Measurements from ENCODE around the gene HBG2.

- TF ChIP-seq, protein P1, sequence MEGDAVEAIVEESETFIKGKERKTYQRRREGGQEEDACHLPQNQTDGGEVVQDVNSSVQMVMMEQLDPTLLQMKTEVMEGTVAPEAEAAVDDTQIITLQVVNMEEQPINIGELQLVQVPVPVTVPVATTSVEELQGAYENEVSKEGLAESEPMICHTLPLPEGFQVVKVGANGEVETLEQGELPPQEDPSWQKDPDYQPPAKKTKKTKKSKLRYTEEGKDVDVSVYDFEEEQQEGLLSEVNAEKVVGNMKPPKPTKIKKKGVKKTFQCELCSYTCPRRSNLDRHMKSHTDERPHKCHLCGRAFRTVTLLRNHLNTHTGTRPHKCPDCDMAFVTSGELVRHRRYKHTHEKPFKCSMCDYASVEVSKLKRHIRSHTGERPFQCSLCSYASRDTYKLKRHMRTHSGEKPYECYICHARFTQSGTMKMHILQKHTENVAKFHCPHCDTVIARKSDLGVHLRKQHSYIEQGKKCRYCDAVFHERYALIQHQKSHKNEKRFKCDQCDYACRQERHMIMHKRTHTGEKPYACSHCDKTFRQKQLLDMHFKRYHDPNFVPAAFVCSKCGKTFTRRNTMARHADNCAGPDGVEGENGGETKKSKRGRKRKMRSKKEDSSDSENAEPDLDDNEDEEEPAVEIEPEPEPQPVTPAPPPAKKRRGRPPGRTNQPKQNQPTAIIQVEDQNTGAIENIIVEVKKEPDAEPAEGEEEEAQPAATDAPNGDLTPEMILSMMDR (conservative IDR thresholded peaks at IDR 0.05 in 1 of 2, IDR thresholded peaks at IDR 0.05 in 1 of 2; ENCODE audit: low read depth in 1 of 2, low read length in 2 of 2): no peak
- TF ChIP-seq EZH2 (IDR thresholded peaks at IDR 0.05; ENCODE audit: low read length, missing control alignments): no peak
Observed at GRCh38 chr11:5230266-5230665, 24.3 kb downstream of the HBG2 start.
